OCI-LY1 (cell line): ENCODE measurements around the gene TRIM63.

ENCODE experiments used
- H2AFZ ChIP-seq: fragments of 200-600 bp; sonication (generic), shearing (Covaris generic); 2 replicates; pipeline ENCODE4 v1.6.0; 2014; ENCODE audit warnings: antibody characterized with exemption, mild to moderate bottlenecking, low read length
- H3F3A ChIP-seq: fragments of 200-600 bp; sonication (generic), shearing (Covaris generic); 2 replicates; pipeline ENCODE4 v1.6.0; 2014; ENCODE audit warnings: mild to moderate bottlenecking, antibody characterized with exemption, low read length, moderate library complexity; ENCODE audit not compliant: insufficient read depth
- H3K27ac ChIP-seq: fragments of 200-600 bp; sonication (generic); 2 replicates; pipeline ENCODE4 v1.5.1; 2014; ENCODE audit warnings: low read length, mixed run types, mild to moderate bottlenecking, low read depth; ENCODE audit not compliant: poor library complexity, severe bottlenecking
- H3K27me3 ChIP-seq: fragments of 200-600 bp; sonication (generic); 2 replicates; pipeline ENCODE4 v1.6.0; 2014; ENCODE audit warnings: antibody characterized with exemption, mild to moderate bottlenecking, low read length, moderate library complexity; ENCODE audit not compliant: insufficient read depth
- H3K36me3 ChIP-seq: fragments of 200-600 bp; sonication (generic); 2 replicates; pipeline ENCODE4 v1.6.1; 2014; ENCODE audit warnings: mild to moderate bottlenecking, antibody characterized with exemption, low read length, moderate library complexity, mixed read lengths; ENCODE audit not compliant: insufficient read depth
- H3K4me1 ChIP-seq: fragments of 200-600 bp; sonication (generic); 2 replicates; pipeline ENCODE4 v1.5.1; 2014; ENCODE audit warnings: mild to moderate bottlenecking, low read length, moderate library complexity; ENCODE audit not compliant: insufficient read depth, severe bottlenecking
- H3K4me2 ChIP-seq: fragments of 200-600 bp; sonication (generic), shearing (Covaris generic); 2 replicates; pipeline ENCODE4 v1.6.1; 2014; ENCODE audit warnings: low read length
- H3K4me3 ChIP-seq: fragments of 200-600 bp; sonication (generic); 2 replicates; pipeline ENCODE4 v1.5.1; 2014; ENCODE audit warnings: low read length, low read depth, mild to moderate bottlenecking, mixed read lengths; ENCODE audit not compliant: poor library complexity, severe bottlenecking
- H3K79me2 ChIP-seq: fragments of 200-600 bp; shearing (Covaris generic); 2 replicates; pipeline ENCODE4 v1.6.1; 2016; ENCODE audit warnings: mixed run types, low read length, mixed read lengths; ENCODE audit not compliant: insufficient read depth
- H3K9ac ChIP-seq: fragments of 200-600 bp; sonication (generic), shearing (Covaris generic); 2 replicates; pipeline ENCODE4 v1.6.1; 2014; ENCODE audit warnings: mild to moderate bottlenecking, low read length, mixed read lengths
- H3K9me2 ChIP-seq: fragments of 200-600 bp; sonication (generic), shearing (Covaris generic); 2 replicates; pipeline ENCODE4 v1.6.1; 2014; ENCODE audit warnings: low read depth, mild to moderate bottlenecking, low read length, mixed read lengths
- H3K9me3 ChIP-seq: fragments of 200-600 bp; shearing (Covaris generic); 2 replicates; pipeline ENCODE4 v1.6.1; 2014; ENCODE audit warnings: low read length, mixed read lengths
- H4K20me1 ChIP-seq: fragments of 200-600 bp; sonication (generic), shearing (Covaris generic); 2 replicates; pipeline ENCODE4 v1.6.0; 2016; ENCODE audit warnings: mild to moderate bottlenecking, low read length; ENCODE audit not compliant: insufficient read depth
- EZH2 ChIP-seq: fragments of 200-600 bp; sonication (generic), shearing (Covaris generic); IDR thresholded peaks from 2 replicates; pipeline ENCODE4 v1.8.0; 2017; ENCODE audit warnings: borderline replicate concordance, mixed run types, mild to moderate bottlenecking, antibody characterized with exemption, low read length, moderate library complexity, mixed read lengths
- TF ChIP-seq, protein P1 (sequence below): fragments of 200-600 bp; sonication (generic), shearing (Covaris generic); IDR thresholded peaks from 2 replicates; pipeline ENCODE4 v1.5.1; 2017; ENCODE audit warnings: mild to moderate bottlenecking, antibody characterized with exemption, low read length, moderate library complexity, mixed read lengths

Gene TRIM63

DNA sequence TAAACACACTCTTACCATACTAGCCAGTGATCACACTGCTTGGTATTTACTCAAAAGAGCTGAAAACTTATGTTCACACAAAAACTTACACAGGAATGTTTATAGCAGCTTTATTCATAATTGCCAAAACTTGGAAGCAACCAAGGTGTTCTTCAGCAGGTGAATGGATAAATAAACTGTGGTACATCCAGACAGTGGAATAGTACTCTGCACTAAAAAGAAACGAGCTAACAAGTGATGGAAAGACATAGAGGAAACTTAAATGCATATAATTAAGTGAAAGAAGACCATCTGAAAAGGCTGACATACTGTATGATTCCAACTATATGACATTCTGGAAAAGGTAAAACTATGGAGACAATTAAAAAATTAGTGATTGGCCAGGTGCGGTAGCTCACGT, 23.5 kb upstream of the TRIM63 start:
- no peaks in the 10 kb centered on the region for H4K20me1 ChIP-seq
- H2AFZ ChIP-seq: no peak overlapping the region
- H3K9me2 ChIP-seq: no peaks in the 10 kb centered on the region
- no peaks in the 10 kb centered on the region for H3K36me3 ChIP-seq
- H3K4me3 ChIP-seq: no peak overlapping the region
- no peaks in the 10 kb centered on the region for H3F3A ChIP-seq
- H3K4me1 ChIP-seq: no peaks in the 10 kb centered on the region
- H3K4me2 ChIP-seq: no peak overlapping the region
- no peaks in the 10 kb centered on the region for H3K79me2 ChIP-seq
- H3K9me3 ChIP-seq: no peaks in the 10 kb centered on the region
- H3K9ac ChIP-seq: no peak overlapping the region
- no peak overlapping the region for H3K27ac ChIP-seq
- no peak for TF ChIP-seq EZH2
- TF ChIP-seq, protein P1, sequence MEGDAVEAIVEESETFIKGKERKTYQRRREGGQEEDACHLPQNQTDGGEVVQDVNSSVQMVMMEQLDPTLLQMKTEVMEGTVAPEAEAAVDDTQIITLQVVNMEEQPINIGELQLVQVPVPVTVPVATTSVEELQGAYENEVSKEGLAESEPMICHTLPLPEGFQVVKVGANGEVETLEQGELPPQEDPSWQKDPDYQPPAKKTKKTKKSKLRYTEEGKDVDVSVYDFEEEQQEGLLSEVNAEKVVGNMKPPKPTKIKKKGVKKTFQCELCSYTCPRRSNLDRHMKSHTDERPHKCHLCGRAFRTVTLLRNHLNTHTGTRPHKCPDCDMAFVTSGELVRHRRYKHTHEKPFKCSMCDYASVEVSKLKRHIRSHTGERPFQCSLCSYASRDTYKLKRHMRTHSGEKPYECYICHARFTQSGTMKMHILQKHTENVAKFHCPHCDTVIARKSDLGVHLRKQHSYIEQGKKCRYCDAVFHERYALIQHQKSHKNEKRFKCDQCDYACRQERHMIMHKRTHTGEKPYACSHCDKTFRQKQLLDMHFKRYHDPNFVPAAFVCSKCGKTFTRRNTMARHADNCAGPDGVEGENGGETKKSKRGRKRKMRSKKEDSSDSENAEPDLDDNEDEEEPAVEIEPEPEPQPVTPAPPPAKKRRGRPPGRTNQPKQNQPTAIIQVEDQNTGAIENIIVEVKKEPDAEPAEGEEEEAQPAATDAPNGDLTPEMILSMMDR: no peak
- H3K27me3 ChIP-seq: no peaks in the 10 kb centered on the region

DNA sequence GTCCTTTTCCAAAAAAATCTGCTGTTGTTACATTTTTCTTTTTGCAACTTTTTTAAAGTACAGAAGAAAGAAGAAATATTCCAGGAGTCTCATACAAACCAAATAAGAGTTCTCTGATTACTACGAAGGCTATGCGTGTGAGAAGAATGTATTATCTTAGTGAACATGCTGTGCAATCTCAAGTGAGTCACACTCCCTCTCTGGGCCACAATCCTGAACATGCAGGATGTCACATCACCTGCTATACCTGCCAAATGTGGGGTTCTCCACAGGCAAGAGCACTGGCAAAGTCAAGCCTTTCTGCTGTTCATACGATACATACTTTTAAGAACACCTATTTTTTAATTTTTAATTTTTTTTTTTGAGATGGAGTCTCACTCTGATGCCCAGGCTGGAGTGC, 21.7 kb upstream of the TRIM63 start:
- Histone ChIP-seq H3K9me2 (no peaks in the 10 kb centered on the region), H3K4me1 (no peaks in the 10 kb centered on the region), H4K20me1 (no peaks in the 10 kb centered on the region), H3K9ac (no peak overlapping the region), H3K9me3 (no peaks in the 10 kb centered on the region), H3F3A (no peaks in the 10 kb centered on the region), H3K36me3 (no peaks in the 10 kb centered on the region), H3K4me2 (no peak overlapping the region), H3K27me3 (0 out of 2 replicates have a peak, but pooled peaks cover 13% of the 10 kb centered on the region), H3K4me3 (no peak overlapping the region), H3K79me2 (no peaks in the 10 kb centered on the region), H3K27ac (no peak overlapping the region), H2AFZ (no peak overlapping the region)
- TF ChIP-seq, protein P1: no peak
- TF ChIP-seq EZH2: no peak

DNA sequence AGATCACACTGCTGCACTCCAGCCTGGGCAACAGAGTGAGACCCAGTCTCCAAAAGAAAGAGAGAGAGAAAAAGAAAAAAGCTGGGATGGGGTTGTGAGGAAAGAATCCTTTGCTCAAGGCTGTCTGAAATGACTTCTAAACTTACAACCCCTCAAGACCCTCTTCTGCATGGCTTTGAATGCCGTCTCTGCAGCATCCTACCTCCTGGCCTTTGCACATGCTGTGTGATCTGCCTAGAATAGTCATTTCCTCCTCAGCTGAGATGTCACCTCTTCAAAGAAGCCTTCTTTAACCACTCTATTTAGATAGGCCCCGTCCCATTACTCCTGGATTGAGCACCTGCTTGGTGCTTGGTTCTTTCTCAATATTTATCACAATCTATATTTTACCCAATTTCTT, 17.4 kb upstream of the TRIM63 start:
- no peaks in the 10 kb centered on the region for H3K9me2 ChIP-seq
- H3K79me2 ChIP-seq: no peaks in the 10 kb centered on the region
- H3K36me3 ChIP-seq: no peaks in the 10 kb centered on the region
- H3K4me1 ChIP-seq: no peaks in the 10 kb centered on the region
- H4K20me1 ChIP-seq: no peaks in the 10 kb centered on the region
- H3K9me3 ChIP-seq: no peaks in the 10 kb centered on the region
- TF ChIP-seq, protein P1: no peak
- TF ChIP-seq EZH2: no peak
- H2AFZ ChIP-seq: no peak overlapping the region
- H3K4me2 ChIP-seq: no peak overlapping the region
- 0 out of 2 replicates have a peak, but pooled peaks cover 14% of the 10 kb centered on the region for H3K27me3 ChIP-seq
- no peak overlapping the region for H3K4me3 ChIP-seq
- no peak overlapping the region for H3K27ac ChIP-seq
- H3F3A ChIP-seq: no peaks in the 10 kb centered on the region
- no peak overlapping the region for H3K9ac ChIP-seq
